ENCODE measurements around the gene HFM1. TPM values are rescaled to one million over a fixed set of nuclear protein-coding genes. Genes with fewer than 3 reads are reported as not detected.
A peak's percentile ranks its signal among the peaks of the same experiment; 100 is the strongest.

Gene HFM1
- total and polyA plus RNA-seq, 10 of the 15 experiments (the other 5 are each of a cell fraction or from before 2014, with no cell fraction given): not detected

DNA sequence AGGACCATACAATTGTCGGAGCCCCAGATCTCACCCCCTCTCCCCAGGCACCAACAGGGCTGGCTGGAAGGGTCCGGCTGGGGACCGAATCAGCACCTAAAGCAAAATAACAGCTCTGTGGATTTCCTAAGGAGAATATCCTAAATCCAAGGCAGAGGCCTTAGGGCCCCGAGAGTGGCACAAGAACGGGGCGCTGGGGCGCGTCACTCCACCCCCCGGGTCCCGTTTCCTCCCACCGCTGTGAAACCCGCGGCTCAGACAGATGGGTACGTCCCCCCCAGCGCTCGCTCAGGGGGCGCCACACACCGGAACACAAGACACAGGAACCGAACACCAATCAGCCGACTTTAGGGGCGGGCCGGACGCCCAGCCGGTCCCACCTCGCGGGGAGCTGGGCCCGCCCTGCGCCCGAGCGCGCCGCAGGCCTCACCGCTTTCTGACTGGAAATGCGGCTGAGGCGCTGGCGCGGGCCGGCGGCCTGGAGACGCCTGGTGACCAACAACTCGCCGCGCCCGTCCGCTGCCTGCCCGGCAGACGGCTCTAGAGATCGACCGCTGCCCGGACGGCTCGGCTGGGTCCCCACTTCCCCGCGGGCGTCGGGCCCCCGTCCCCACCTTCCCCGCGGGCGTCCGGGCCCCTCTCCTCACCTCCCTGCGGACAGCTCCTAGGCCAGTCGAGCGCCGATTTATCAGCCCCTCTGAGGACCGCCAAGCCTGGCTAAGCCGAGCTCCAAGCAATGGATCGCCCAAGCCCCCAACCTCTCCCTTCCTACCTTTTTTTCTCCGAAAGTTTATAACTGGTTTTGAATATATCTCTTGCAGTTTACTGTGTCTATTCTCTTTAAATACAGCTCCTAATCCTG is at the start of gene HFM1 (continued):
- TF ChIP-seq, protein P1, sequence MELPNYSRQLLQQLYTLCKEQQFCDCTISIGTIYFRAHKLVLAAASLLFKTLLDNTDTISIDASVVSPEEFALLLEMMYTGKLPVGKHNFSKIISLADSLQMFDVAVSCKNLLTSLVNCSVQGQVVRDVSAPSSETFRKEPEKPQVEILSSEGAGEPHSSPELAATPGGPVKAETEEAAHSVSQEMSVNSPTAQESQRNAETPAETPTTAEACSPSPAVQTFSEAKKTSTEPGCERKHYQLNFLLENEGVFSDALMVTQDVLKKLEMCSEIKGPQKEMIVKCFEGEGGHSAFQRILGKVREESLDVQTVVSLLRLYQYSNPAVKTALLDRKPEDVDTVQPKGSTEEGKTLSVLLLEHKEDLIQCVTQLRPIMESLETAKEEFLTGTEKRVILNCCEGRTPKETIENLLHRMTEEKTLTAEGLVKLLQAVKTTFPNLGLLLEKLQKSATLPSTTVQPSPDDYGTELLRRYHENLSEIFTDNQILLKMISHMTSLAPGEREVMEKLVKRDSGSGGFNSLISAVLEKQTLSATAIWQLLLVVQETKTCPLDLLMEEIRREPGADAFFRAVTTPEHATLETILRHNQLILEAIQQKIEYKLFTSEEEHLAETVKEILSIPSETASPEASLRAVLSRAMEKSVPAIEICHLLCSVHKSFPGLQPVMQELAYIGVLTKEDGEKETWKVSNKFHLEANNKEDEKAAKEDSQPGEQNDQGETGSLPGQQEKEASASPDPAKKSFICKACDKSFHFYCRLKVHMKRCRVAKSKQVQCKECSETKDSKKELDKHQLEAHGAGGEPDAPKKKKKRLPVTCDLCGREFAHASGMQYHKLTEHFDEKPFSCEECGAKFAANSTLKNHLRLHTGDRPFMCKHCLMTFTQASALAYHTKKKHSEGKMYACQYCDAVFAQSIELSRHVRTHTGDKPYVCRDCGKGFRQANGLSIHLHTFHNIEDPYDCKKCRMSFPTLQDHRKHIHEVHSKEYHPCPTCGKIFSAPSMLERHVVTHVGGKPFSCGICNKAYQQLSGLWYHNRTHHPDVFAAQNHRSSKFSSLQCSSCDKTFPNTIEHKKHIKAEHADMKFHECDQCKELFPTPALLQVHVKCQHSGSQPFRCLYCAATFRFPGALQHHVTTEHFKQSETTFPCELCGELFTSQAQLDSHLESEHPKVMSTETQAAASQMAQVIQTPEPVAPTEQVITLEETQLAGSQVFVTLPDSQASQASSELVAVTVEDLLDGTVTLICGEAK (IDR thresholded peaks at IDR 0.05; ENCODE audit: borderline replicate concordance): no peak
- no peak for TF ChIP-seq ATF7 (IDR thresholded peaks at IDR 0.05; ENCODE audit: low read depth)
- TF ChIP-seq ETV6 (conservative IDR thresholded peaks at IDR 0.05 in 1 of 2, IDR thresholded peaks at IDR 0.05 in 1 of 2; ENCODE audit: borderline replicate concordance in 1 of 2, low read depth in 1 of 2): no peak
- TF ChIP-seq NFIC (IDR thresholded peaks at IDR 0.05; ENCODE audit: low read depth, low read length): no peak
- TF ChIP-seq ZZZ3 (IDR thresholded peaks at IDR 0.05; ENCODE audit: control insufficient read depth, insufficient read length, low read depth): no peak
- no peak for TF ChIP-seq KAT2A (conservative IDR thresholded peaks at IDR 0.05; ENCODE audit: control insufficient read depth, low read depth, low read length)
- TF ChIP-seq, protein P2, sequence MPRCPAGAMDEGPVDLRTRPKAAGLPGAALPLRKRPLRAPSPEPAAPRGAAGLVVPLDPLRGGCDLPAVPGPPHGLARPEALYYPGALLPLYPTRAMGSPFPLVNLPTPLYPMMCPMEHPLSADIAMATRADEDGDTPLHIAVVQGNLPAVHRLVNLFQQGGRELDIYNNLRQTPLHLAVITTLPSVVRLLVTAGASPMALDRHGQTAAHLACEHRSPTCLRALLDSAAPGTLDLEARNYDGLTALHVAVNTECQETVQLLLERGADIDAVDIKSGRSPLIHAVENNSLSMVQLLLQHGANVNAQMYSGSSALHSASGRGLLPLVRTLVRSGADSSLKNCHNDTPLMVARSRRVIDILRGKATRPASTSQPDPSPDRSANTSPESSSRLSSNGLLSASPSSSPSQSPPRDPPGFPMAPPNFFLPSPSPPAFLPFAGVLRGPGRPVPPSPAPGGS (IDR thresholded peaks at IDR 0.05; ENCODE audit: borderline replicate concordance, insufficient read depth, low read depth, low read length, poor library complexity, severe bottlenecking): no peak
- TF ChIP-seq, protein P3, sequence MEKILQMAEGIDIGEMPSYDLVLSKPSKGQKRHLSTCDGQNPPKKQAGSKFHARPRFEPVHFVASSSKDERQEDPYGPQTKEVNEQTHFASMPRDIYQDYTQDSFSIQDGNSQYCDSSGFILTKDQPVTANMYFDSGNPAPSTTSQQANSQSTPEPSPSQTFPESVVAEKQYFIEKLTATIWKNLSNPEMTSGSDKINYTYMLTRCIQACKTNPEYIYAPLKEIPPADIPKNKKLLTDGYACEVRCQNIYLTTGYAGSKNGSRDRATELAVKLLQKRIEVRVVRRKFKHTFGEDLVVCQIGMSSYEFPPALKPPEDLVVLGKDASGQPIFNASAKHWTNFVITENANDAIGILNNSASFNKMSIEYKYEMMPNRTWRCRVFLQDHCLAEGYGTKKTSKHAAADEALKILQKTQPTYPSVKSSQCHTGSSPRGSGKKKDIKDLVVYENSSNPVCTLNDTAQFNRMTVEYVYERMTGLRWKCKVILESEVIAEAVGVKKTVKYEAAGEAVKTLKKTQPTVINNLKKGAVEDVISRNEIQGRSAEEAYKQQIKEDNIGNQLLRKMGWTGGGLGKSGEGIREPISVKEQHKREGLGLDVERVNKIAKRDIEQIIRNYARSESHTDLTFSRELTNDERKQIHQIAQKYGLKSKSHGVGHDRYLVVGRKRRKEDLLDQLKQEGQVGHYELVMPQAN (conservative IDR thresholded peaks at IDR 0.05): no peak
- TF ChIP-seq, protein P4, sequence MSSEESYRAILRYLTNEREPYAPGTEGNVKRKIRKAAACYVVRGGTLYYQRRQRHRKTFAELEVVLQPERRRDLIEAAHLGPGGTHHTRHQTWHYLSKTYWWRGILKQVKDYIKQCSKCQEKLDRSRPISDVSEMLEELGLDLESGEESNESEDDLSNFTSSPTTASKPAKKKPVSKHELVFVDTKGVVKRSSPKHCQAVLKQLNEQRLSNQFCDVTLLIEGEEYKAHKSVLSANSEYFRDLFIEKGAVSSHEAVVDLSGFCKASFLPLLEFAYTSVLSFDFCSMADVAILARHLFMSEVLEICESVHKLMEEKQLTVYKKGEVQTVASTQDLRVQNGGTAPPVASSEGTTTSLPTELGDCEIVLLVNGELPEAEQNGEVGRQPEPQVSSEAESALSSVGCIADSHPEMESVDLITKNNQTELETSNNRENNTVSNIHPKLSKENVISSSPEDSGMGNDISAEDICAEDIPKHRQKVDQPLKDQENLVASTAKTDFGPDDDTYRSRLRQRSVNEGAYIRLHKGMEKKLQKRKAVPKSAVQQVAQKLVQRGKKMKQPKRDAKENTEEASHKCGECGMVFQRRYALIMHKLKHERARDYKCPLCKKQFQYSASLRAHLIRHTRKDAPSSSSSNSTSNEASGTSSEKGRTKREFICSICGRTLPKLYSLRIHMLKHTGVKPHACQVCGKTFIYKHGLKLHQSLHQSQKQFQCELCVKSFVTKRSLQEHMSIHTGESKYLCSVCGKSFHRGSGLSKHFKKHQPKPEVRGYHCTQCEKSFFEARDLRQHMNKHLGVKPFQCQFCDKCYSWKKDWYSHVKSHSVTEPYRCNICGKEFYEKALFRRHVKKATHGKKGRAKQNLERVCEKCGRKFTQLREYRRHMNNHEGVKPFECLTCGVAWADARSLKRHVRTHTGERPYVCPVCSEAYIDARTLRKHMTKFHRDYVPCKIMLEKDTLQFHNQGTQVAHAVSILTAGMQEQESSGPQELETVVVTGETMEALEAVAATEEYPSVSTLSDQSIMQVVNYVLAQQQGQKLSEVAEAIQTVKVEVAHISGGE (CRISPR knock-in tag; IDR thresholded peaks at IDR 0.05): no peak
- TF ChIP-seq, protein P5, sequence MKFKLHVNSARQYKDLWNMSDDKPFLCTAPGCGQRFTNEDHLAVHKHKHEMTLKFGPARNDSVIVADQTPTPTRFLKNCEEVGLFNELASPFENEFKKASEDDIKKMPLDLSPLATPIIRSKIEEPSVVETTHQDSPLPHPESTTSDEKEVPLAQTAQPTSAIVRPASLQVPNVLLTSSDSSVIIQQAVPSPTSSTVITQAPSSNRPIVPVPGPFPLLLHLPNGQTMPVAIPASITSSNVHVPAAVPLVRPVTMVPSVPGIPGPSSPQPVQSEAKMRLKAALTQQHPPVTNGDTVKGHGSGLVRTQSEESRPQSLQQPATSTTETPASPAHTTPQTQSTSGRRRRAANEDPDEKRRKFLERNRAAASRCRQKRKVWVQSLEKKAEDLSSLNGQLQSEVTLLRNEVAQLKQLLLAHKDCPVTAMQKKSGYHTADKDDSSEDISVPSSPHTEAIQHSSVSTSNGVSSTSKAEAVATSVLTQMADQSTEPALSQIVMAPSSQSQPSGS (IDR thresholded peaks at IDR 0.05; ENCODE audit: low read length): no peak
- TF ChIP-seq RUNX3 (IDR thresholded peaks at IDR 0.05; ENCODE audit: low read length): no peak
- no peak for TF ChIP-seq RCOR1 (conservative IDR thresholded peaks at IDR 0.05; ENCODE audit: low read depth, low read length)
- TF ChIP-seq EZH2 (IDR thresholded peaks at IDR 0.05; ENCODE audit: borderline replicate concordance, control insufficient read depth, low read depth, low read length): no peak
- TF ChIP-seq TAF1 (IDR thresholded peaks at IDR 0.05; ENCODE audit: borderline replicate concordance, low read depth, low read length): no peak
- peak; percentile 88 for TF ChIP-seq HDAC6 (IDR thresholded peaks at IDR 0.05; ENCODE audit: unreplicated experiment)

Data from GM12878 (cell line).